GM12875 (cell line): Measurements from ENCODE around the gene SSH3.
"Not testable (repeated sequence)": the region's sequence is repeated elsewhere in the genome, so short reads cannot be mapped to it uniquely, and the experiment has no call there.

ENCODE experiments used
- H3K4me3 ChIP-seq: one replicate; pipeline ENCODE4 v1.5.1; 2011; ENCODE audit warnings: low read depth, low read length, control low read depth
- CTCF ChIP-seq: IDR thresholded peaks from 2 replicates; pipeline ENCODE4 v1.5.1; 2011; ENCODE audit warnings: low read depth, mild to moderate bottlenecking, control low read depth, inconsistent platforms, low read length, moderate library complexity, borderline replicate concordance; ENCODE audit not compliant: insufficient read depth

SSH3 gene

GRCh38 chr11:67317205-67317887 is 14.0 kb downstream of the SSH3 start:
- H3K4me3 ChIP-seq, result peak overlapping the region; percentile 79
- TF ChIP-seq CTCF, result peak; percentile 85

- TF ChIP-seq CTCF, result no peak
- peak overlapping the region; percentile 79 for H3K4me3 ChIP-seq
Measured at GRCh38 chr11:67317888-67318555, 14.7 kb downstream of the SSH3 start.

DNA sequence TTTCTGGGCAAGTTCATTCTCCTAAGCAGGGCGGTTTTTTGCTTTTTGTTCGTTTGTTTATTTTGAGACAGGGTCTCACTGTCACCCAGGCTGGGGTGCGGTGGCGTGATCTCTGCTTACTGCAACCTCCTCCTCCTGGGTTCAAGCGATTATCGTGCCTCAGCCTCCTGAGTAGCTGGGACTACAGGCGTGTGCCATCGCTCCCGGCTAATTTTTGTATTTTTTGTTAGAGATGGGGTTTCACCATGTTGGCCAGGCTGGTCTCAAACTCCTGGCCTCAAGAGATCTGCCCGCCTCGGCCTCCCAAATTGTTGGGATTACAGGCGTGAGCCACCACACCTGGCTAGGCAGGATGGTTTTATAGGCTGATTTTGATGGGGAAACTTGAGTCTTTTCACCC is 15.5 kb downstream of the SSH3 start:
- not testable (repeated sequence) for H3K4me3 ChIP-seq

DNA sequence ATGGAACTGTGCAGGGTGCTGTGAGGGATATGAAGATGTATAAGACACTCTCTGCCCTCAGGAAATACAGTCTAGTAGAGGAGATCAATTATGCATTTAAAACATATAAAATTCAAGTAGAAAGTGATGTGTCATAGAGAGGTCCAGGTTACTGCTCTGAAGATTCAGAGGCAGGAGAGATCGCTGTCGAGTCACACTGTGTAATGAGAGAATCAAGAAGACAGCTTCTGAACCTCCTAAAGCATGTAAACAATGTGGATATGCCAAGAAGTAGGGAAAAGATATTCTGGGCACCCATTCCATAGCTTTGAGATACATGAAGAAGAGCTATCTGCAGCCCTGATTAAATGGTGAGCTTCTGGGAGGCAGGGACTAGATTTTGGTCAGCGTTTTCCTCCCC is 16.7 kb downstream of the SSH3 start:
- no peak for TF ChIP-seq CTCF
- H3K4me3 ChIP-seq, result no peak overlapping the region

- no peak overlapping the region for H3K4me3 ChIP-seq
- no peak for TF ChIP-seq CTCF
Measured at GRCh38 chr11:67320691-67321090, 17.4 kb downstream of the SSH3 start.

DNA sequence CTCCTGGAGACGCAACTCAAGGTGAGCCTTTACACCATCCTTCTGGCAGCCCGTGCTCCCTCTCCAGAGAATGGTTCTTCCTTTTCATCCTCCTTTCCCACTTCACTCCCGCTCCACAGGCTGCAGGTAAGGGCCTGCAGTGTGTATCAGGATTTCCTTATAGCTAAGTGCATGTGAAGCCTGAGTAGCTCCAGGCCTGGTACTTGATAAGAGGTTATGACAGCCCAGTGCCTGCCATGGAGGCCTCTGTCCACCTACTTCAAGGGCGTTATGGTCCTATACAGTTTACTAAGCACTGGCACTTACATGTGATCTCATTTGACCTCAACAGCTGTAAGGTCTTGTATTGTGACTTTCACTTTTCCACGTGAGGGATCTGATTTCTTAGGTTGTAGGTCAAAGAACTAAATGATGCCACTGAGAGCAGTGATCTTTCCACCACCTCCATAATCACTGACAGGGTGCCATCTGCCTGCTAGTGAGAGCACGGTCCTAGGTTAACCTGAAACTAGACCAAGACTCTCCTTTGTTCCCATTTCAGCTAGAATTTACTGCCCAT is 18.1 kb downstream of the SSH3 start:
- no peak overlapping the region for H3K4me3 ChIP-seq
- TF ChIP-seq CTCF, result no peak

GRCh38 chr11:67322049-67322448 is 18.7 kb downstream of the SSH3 start:
- TF ChIP-seq CTCF, result no peak
- H3K4me3 ChIP-seq, result no peak overlapping the region
